GM23338 (cell line): ENCODE results near the gene LMO2. TPM values are rescaled to one million over a fixed set of nuclear protein-coding genes. Genes with fewer than 3 reads are reported as not detected.

ENCODE experiments used
- ATAC-seq: fragments of 200-7000 bp; cut with Tn5 transposase; 3 replicates; pipeline ENCODE4 v1.9.1; 2020
- DNase-seq: peaks from one replicate; pipeline ENCODE4 v3.0.0-alpha.2; 2015; ENCODE audit warnings: low spot score
- H2AFZ ChIP-seq: fragments of 200-600 bp; sonication (generic); 2 replicates; pipeline ENCODE4 v1.8.0; 2016; ENCODE audit warnings: antibody characterized with exemption, mild to moderate bottlenecking, moderate library complexity
- H3F3A ChIP-seq: fragments of 200-600 bp; sonication (generic); replicated peaks from 2 replicates; pipeline ENCODE4 v1.8.0; 2017; ENCODE audit warnings: antibody characterized with exemption, mixed run types, low read depth
- H3K27ac ChIP-seq: fragments of 200-600 bp; sonication (generic); 2 replicates; pipeline ENCODE4 v1.6.1; 2016; ENCODE audit warnings: low read depth
- H3K27me3 ChIP-seq: fragments of 200-600 bp; sonication (generic); 2 replicates; pipeline ENCODE4 v1.8.0; 2016; ENCODE audit warnings: mild to moderate bottlenecking, mixed run types, moderate library complexity; ENCODE audit not compliant: insufficient read depth
- H3K36me3 ChIP-seq: fragments of 200-600 bp; sonication (generic); 2 replicates; pipeline ENCODE4 v1.8.0; 2016; ENCODE audit warnings: mild to moderate bottlenecking; ENCODE audit not compliant: insufficient read depth
- H3K4me1 ChIP-seq: fragments of 200-600 bp; sonication (generic); 2 replicates; pipeline ENCODE4 v1.8.0; 2016; ENCODE audit warnings: mild to moderate bottlenecking, moderate library complexity; ENCODE audit not compliant: insufficient read depth
- H3K4me2 ChIP-seq: fragments of 200-600 bp; sonication (generic); 2 replicates; pipeline ENCODE4 v1.7.1; 2017; ENCODE audit warnings: mixed run types
- H3K4me3 ChIP-seq: fragments of 200-600 bp; sonication (generic); 2 replicates; pipeline ENCODE4 v1.6.1; 2016; ENCODE audit warnings: mixed run types
- H3K79me2 ChIP-seq: fragments of 200-600 bp; sonication (generic); replicated peaks from 2 replicates; pipeline ENCODE4 v1.8.0; 2017; ENCODE audit warnings: mild to moderate bottlenecking; ENCODE audit not compliant: insufficient read depth
- H3K9me2 ChIP-seq: fragments of 200-600 bp; sonication (generic); 2 replicates; pipeline ENCODE4 v1.8.0; 2017; ENCODE audit not compliant: insufficient read depth
- H4K20me1 ChIP-seq: fragments of 200-600 bp; sonication (generic); replicated peaks from 2 replicates; pipeline ENCODE4 v1.8.0; 2017; ENCODE audit warnings: mild to moderate bottlenecking; ENCODE audit not compliant: insufficient read depth
- H3K27ac Mint-ChIP-seq: 2 replicates; pipeline ENCODE4 v1.8.0; 2020; ENCODE audit warnings: inconsistent platforms, mild to moderate bottlenecking, moderate library complexity, mixed read lengths
- H3K27me3 Mint-ChIP-seq: 3 replicates; pipeline ENCODE4 v1.8.0; 2022; ENCODE audit warnings: low read depth, mild to moderate bottlenecking, moderate library complexity, mixed read lengths, inconsistent platforms; ENCODE audit not compliant: insufficient read depth, poor library complexity
- H3K36me3 Mint-ChIP-seq: 3 replicates; pipeline ENCODE4 v1.8.0; 2021; ENCODE audit warnings: low read depth, mild to moderate bottlenecking, inconsistent platforms, moderate library complexity, mixed read lengths
- H3K4me1 Mint-ChIP-seq: 3 replicates; pipeline ENCODE4 v1.8.0; 2020; ENCODE audit warnings: mild to moderate bottlenecking, inconsistent platforms, mixed read lengths
- H3K4me3 Mint-ChIP-seq: 3 replicates; pipeline ENCODE4 v1.8.0; 2021; ENCODE audit warnings: moderate library complexity, mild to moderate bottlenecking, inconsistent platforms, mixed read lengths
- H3K9me3 Mint-ChIP-seq: 3 replicates; pipeline ENCODE4 v1.8.0; 2020; ENCODE audit warnings: moderate library complexity, mild to moderate bottlenecking, inconsistent platforms, mixed read lengths
- CREB1 ChIP-seq: fragments of 250-450 bp; sonication (Bioruptor Pico); IDR thresholded peaks from 2 replicates; pipeline ENCODE4 v1.5.0; 2020; ENCODE audit warnings: low read depth, mild to moderate bottlenecking, moderate library complexity
- CTCF ChIP-seq, 2 experiments: fragments of 200-600 bp in 1 of 2; sonication (generic) in 1 of 2; conservative IDR thresholded peaks; 2 replicates each; pipeline versions ENCODE4 v1.5.1 to v1.6.1; 2016 to 2017; ENCODE audit warnings: antibody characterized with exemption in 2 of 2, low read depth in 2 of 2, mild to moderate bottlenecking in 2 of 2, moderate library complexity in 1 of 2
- ETS1 ChIP-seq: IDR thresholded peaks from 2 replicates; pipeline ENCODE4 v1.6.1; 2016; ENCODE audit warnings: antibody characterized with exemption
- EZH2 ChIP-seq: fragments of 200-600 bp; sonication (generic); IDR thresholded peaks from one replicate; pipeline ENCODE4 v1.8.0; 2017; ENCODE audit warnings: antibody characterized with exemption, mild to moderate bottlenecking, low read depth; ENCODE audit not compliant: unreplicated experiment
- EZH2phosphoT487 ChIP-seq: fragments of 200-600 bp; sonication (generic); IDR thresholded peaks from one replicate; pipeline ENCODE4 v1.8.1; 2018; ENCODE audit warnings: antibody characterized with exemption; ENCODE audit not compliant: unreplicated experiment
- JUNB ChIP-seq: IDR thresholded peaks from one replicate; pipeline ENCODE4 v1.6.1; 2016; ENCODE audit warnings: antibody characterized with exemption; ENCODE audit not compliant: unreplicated experiment
- NANOG ChIP-seq: IDR thresholded peaks from 2 replicates; pipeline ENCODE4 v1.6.1; 2016; ENCODE audit warnings: antibody characterized with exemption, borderline replicate concordance
- POLR2AphosphoS5 ChIP-seq: IDR thresholded peaks from 2 replicates; pipeline ENCODE4 v1.6.1; 2016; ENCODE audit warnings: antibody characterized with exemption, low read depth
- REST ChIP-seq: IDR thresholded peaks from one replicate; pipeline ENCODE4 v1.6.1; 2018; ENCODE audit warnings: antibody characterized with exemption; ENCODE audit not compliant: unreplicated experiment
- STAT1 ChIP-seq: IDR thresholded peaks from one replicate; pipeline ENCODE4 v1.6.1; 2016; ENCODE audit warnings: antibody characterized with exemption; ENCODE audit not compliant: unreplicated experiment
- ZNF114 ChIP-seq: fragments of 250-450 bp; sonication (Bioruptor Pico); IDR thresholded peaks from 2 replicates; pipeline ENCODE4 v1.5.0; 2020; ENCODE audit warnings: mild to moderate bottlenecking, moderate library complexity
- ZNF331 ChIP-seq: fragments of 250-450 bp; sonication (Bioruptor Pico); IDR thresholded peaks from 2 replicates; pipeline ENCODE4 v1.5.0; 2020; ENCODE audit warnings: low read depth, mild to moderate bottlenecking, moderate library complexity
- polyA plus RNA-seq: library from polyadenylated mRNA; unstranded; fragments of >200 nt; fragmentation: Nextera tagmentation; extraction: Ambion mirVana; gene quantifications from 2 replicates; pipeline ENCODE4 v1.2.1, GENCODE V29; 2016
- total RNA-seq: library from RNA; depleted of rRNA; stranded (reverse); fragments of >200 nt; shearing (Covaris generic); gene quantifications from 2 replicates; pipeline ENCODE4 v1.2.3, GENCODE V29; 2014

Gene LMO2
- total and polyA plus RNA-seq, 2 experiments from 2014 or later = 1.4 to 3.1 TPM

GRCh38 chr11:33900159-33900840, 8.4 kb upstream of the LMO2 start:
- Mint-ChIP-seq H3K9me3 (no peaks in the 10 kb centered on the region), H3K4me3 (no peak overlapping the region), H3K27me3 (no peaks in the 10 kb centered on the region), H3K4me1 (peaks cover 11% of the 10 kb centered on the region), H3K36me3 (no peaks in the 10 kb centered on the region), H3K27ac (no peak overlapping the region)
- Histone ChIP-seq H4K20me1 (no peaks in the 10 kb centered on the region), H3K4me3 (no peak overlapping the region), H3F3A (no peaks in the 10 kb centered on the region), H3K4me1 (peaks cover 6% of the 10 kb centered on the region), H3K9me2 (no peaks in the 10 kb centered on the region), H3K36me3 (no peaks in the 10 kb centered on the region), H3K27ac (no peak overlapping the region), H2AFZ (no peak overlapping the region), H3K27me3 (no peaks in the 10 kb centered on the region), H3K79me2 (no peaks in the 10 kb centered on the region), H3K4me2 (no peak overlapping the region)
- ATAC-seq (no peak), DNase-seq (no peak)
- no peak for TF ChIP-seq EZH2phosphoT487
- no peak for TF ChIP-seq CTCF (conservative IDR thresholded peaks at IDR 0.05; ENCODE audit: low read depth in 2 of 2)

- Histone ChIP-seq H3K79me2 (no peaks in the 10 kb centered on the region), H3K36me3 (no peaks in the 10 kb centered on the region), H3K4me2 (no peak overlapping the region), H3K4me1 (peaks cover 6% of the 10 kb centered on the region), H4K20me1 (no peaks in the 10 kb centered on the region), H3K9me2 (no peaks in the 10 kb centered on the region), H3K27ac (no peak overlapping the region), H2AFZ (no peak overlapping the region), H3K27me3 (no peaks in the 10 kb centered on the region), H3F3A (no peaks in the 10 kb centered on the region), H3K4me3 (no peak overlapping the region)
- H3K9me3 Mint-ChIP-seq = no peaks in the 10 kb centered on the region
- ATAC-seq (no peak; the same call in 2 of the 3 replicates), DNase-seq (no peak)
- no peaks in the 10 kb centered on the region for H3K27me3 Mint-ChIP-seq
- no peak overlapping the region for H3K4me3 Mint-ChIP-seq
- no peaks in the 10 kb centered on the region for H3K36me3 Mint-ChIP-seq
- peaks cover 11% of the 10 kb centered on the region for H3K4me1 Mint-ChIP-seq
- no peak overlapping the region for H3K27ac Mint-ChIP-seq
- TF ChIP-seq ZNF331 (CRISPR knock-in tag) (no peak), EZH2 (no peak), NANOG (no peak), REST (no peak), STAT1 (no peak), POLR2AphosphoS5 (no peak), EZH2phosphoT487 (no peak), CREB1 (no peak), ETS1 (no peak), JUNB (no peak), CTCF (conservative IDR thresholded peaks at IDR 0.05; ENCODE audit: low read depth in 2 of 2) (no peak), ZNF114 (CRISPR knock-in tag) (no peak)
Measured at GRCh38 chr11:33899400-33900037, 7.6 kb upstream of the LMO2 start.
